ENCODE measurements around the gene CYB561D2.

DNA sequence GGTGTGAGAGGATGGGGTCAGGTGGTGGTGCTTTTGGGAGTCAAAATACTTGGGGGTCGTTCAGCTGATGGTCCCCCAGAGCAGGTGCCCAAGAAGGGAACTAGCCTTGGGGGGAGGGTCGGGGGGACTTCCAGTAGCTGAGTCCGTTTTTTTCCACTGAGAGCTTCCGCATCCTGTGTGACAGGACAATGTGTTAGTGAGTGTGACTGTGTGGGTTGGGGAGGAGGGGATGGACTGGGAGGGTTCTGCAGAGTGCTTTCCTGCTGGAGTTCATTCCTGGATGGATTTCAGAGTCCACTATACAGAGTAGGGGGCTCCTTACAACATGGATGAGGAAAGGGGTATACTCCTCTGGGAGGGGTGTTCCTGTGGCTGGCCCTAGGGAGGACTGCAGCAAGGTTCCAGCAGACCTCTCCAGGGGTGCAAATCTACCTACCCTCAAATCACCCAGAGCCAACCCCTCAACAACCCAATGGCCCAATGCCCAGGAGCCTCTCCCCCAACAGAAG lies 27.5 kb upstream of the CYB561D2 start:
- TF ChIP-seq EP300 (IDR thresholded peaks at IDR 0.05; ENCODE audit: borderline replicate concordance) (no peak), FOXM1 (IDR thresholded peaks at IDR 0.05; ENCODE audit: borderline replicate concordance, low read depth) (no peak), REST (IDR thresholded peaks at IDR 0.05; ENCODE audit: low read depth) (no peak), EGR1 (IDR thresholded peaks at IDR 0.05) (no peak), YY1 (IDR thresholded peaks at IDR 0.05; ENCODE audit: low read depth) (no peak), USF1 (IDR thresholded peaks at IDR 0.05) (no peak), CREB1 (IDR thresholded peaks at IDR 0.05; ENCODE audit: low read depth) (no peak), RAD21 (IDR thresholded peaks at IDR 0.05; ENCODE audit: low read depth) (no peak), TEAD4 (IDR thresholded peaks at IDR 0.05) (no peak), CEBPB (IDR thresholded peaks at IDR 0.05) (no peak), TAF1 (IDR thresholded peaks at IDR 0.05; ENCODE audit: low read depth) (no peak), MAX (IDR thresholded peaks at IDR 0.05) (no peak)

Data from Ishikawa (cell line).